DMS79 treated with DMSO at 0.1 percent for 48 hours (cell line): Measurements from ENCODE around the gene METTL13.

Source experiments
- DNase-seq: peaks from one replicate; lab custom pipeline; 2025; lab: John Stamatoyannopoulos, UW

The METTL13 gene

GRCh38 chr1:171781176-171781875, at the start of gene METTL13:
Gene METTL13, plus strand, starts transcription at chr1:171781660. Its CDS starts 308 bp downstream, at chr1:171781968.
- DNase-seq: peak; percentile 99

GRCh38 chr1:171736196-171736595, 45.3 kb upstream of the METTL13 start:
- no peak for DNase-seq

DNA sequence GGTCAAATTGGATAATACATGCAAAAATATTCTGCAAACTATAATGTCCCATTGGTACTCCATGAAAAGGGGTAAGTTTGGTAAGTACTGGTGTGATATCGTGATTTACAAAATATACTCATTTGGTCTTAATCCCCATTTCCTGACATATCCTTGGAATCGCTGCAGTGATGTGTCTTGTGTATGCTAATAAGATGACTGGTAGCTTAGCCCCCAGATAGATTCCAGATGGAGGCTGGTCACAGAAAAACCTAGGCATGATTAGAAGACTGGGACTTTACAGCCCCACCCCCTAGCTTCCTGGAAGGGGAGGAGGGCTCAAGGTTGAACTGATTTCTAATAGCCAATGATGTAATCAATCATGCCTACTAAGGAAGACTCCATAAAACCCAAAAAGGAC, 42.5 kb upstream of the METTL13 start:
- no peak for DNase-seq

GRCh38 chr1:171739656-171740055, 41.8 kb upstream of the METTL13 start:
- DNase-seq: no peak

DNA sequence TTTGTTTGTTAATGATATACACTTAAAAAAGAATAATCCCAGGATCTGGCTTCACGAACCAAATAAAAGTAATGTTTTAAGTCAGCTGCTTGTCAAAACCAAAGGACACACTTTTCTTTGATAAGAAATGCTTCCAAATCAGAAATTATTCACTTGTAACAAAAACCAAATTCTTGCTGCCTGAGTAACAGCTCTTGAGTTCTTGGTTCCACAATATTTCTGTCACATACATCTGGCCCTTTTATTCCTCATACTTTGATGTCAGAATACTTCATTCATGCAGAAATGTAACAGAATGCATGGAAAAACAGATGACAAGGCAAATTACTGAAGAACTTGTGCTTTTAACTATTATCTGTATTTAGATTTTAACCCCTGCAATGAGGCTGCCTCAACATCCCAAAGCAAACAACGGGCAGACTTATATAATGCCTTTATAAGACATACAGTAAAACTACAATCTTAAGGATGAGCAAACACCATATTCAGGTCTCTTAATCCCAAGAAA, 41.0 kb upstream of the METTL13 start:
- DNase-seq: no peak

- peak; percentile 36 for DNase-seq
Observed at GRCh38 chr1:171740987-171741871, 40.2 kb upstream of the METTL13 start.

DNA sequence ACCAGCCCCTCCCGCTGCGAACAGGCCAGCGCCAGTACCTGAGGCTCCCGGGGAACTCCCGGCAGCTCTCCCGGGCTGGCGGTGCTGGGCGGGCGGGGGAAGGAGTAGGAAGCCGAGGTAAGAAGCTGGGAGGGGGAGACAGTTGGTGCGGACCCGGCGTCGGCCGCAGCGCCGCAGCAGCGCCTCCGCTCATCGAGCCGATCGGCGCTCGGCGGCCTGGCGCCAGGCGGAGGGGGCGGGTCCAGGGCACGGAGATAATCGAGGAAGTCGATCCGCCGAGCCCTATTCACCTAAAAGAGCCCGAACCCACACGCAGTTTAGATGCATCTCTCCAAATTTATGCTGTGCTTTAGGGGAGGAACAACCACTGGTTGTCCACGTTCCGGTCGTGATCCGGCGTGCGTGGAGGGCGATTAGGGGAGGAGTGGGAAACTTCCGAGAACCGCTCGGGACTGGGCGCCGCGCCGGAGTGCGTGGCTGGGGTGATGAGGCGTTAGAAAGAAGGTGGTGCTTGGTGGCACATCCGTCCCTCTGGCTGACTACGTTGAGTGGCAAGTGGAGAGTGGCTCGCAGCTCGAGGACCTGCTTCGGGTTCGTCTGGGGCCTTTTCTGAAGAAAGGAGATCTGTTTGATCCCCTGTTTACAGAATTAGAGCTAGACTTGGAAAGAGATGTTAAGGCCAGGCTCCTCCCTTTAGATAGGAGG, 39.4 kb upstream of the METTL13 start, which contains the start of gene VAMP4:
Gene VAMP4 (minus strand): TSS at position 194 of the 705 bp plus-strand sequence. CDS start 3,651 bp downstream, outside the sequence.
- DNase-seq: peak; percentile 78

- DNase-seq: no peak
Observed at GRCh38 chr1:171742577-171742922, 38.9 kb upstream of the METTL13 start.

DNA sequence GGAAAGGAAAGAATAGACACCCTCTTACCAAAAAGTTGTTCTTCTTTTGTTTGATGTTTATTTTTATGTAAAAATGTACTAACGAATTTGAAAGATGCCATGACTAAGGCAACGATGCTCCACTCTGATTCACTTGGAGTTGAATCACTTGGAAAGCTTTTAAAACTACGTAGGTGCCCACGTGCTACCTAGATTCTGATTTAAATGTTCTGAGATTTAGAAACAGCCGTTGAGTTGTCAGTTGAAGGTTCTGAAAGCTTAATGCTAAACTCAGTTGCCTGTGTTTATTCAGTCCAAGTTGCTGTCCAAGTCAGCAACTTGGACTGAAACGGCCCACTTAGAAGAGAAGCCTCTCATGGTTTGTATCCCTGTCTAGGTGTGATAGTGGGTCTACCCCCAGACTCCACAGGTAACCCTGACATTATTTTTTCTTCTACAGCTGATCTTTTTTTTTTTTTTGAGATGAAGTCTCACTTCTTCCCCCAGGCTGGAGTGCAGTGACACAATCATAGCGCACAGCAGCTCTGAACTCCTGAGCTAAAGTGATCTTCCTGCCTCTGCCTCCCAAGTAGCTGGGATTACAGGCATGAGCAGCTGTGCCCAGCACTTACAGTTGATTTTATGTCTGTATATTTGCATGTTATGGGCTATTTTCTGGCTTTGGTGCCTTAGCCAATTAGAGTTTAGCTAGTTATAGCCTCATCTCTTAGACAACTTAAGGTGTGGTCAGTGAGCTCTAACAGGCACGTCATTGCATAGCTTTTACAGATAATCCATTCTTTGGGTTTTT, 38.2 kb upstream of the METTL13 start:
- peak; percentile 5 for DNase-seq

DNA sequence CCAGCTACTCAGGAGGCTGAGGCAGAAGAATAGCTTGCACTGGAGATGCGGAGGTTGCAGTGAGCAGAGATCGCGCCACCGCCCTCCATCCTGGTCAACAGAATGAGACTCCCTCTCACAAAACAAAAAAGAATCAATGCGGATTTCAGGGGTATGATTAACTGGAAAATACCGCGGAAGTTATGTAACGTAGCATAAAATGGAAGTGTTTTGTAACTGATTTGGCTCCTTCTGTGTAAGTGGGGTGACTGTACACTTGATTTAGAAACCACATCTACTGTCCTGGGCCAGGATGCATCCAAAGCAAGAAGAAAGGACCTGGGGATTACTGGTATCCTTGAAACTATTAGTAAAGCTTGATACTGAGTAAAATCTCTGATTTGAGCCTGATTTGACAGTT, 36.5 kb upstream of the METTL13 start:
- no peak for DNase-seq

- no peak for DNase-seq
Observed at GRCh38 chr1:171748651-171749050, 32.8 kb upstream of the METTL13 start.

DNA sequence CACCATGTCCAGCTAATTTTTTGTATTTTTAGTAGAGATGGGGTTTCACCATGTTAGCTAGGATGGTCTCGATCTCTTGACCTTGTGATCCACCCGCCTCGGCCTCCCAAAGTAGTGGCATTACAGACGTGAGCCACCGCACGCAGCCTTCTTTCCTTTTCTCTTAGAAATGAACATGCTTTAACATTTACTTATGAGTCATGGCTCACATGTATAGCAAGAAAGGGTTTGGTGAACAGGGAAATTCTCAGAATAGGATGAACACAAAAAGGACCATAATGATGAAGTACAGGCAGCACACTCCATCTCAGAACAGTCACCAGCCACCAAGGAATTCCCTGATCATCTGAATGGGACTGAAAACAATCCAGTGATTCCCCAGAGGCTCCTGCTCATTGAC, 30.2 kb upstream of the METTL13 start:
- DNase-seq: no peak

DNA sequence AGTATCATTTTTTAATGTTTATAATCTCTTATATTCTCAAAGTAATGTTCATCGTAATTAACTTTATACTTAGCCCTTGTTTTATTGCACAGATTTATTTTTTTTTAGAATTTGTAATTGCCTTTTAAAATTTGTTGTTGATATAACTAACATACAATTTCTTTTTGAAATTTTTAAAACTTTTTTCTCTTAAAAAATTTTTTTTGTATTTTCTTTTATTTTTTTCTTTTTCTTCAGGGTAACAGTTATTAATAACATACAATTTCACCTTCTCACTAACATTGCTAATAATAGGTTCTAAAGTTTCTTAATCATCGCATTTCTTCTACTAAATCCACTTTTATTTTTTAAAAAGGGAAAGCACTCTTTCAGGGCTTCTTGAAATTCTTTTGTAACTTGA, 28.3 kb upstream of the METTL13 start:
- DNase-seq: no peak

GRCh38 chr1:171753685-171754352, 27.6 kb upstream of the METTL13 start:
- no peak for DNase-seq

GRCh38 chr1:171754353-171754705, 27.1 kb upstream of the METTL13 start:
- DNase-seq: no peak

GRCh38 chr1:171754971-171755370, 26.5 kb upstream of the METTL13 start:
- no peak for DNase-seq

- DNase-seq: no peak
Observed at GRCh38 chr1:171756856-171757255, 24.6 kb upstream of the METTL13 start.

DNA sequence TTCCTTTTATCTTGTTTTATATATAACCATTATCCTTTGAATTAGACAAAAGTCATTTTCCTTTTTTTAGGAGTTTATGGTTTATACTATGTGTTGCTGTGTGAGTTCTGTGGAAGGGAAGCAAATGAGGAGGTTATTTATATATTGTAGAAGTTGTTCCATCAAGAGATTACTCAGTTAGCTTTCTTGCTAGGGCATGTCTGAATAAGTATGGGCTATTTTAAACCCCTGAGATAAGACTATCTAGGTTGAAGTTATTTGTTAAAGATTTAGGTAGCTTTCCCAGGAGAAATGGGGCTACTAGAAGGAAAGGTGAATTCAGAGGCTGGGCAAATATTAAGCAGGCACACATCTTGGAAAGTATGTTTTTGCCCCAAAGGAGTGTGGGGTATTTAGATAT, 23.4 kb upstream of the METTL13 start:
- no peak for DNase-seq

GRCh38 chr1:171762143-171762563, 19.3 kb upstream of the METTL13 start:
- DNase-seq: no peak

GRCh38 chr1:171763764-171764163, 17.7 kb upstream of the METTL13 start:
- no peak for DNase-seq

DNA sequence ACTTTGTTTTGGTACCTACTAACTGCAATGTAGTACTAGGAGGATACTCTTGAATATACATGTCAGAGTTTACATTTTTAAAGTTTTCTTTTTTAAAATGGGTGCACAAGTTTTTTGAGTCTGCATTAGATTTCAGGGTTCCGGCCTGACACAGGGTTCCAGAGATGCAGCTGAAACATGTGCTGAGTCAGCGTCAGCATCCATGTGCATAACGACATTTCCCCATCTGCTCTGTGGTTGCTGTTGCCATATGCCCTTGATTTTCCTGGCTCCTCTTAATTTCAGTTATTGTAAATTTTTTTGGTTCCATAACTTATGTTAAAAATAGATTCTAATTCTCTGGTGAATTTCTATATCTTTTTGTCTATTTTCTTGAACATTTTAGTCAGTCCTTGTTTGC, 12.3 kb upstream of the METTL13 start:
- DNase-seq: no peak
